ACC112 (cell line): Measurements from ENCODE around the gene NLRP2B.
"Not testable (repeated sequence)": the region's sequence is repeated elsewhere in the genome, so short reads cannot be mapped to it uniquely, and the experiment has no call there.

ENCODE experiments used
- H2AFZ ChIP-seq: fragments of 200-600 bp; sonication (generic); one replicate; pipeline ENCODE4 v1.6.0; 2017; ENCODE audit warnings: antibody characterized with exemption, low read length; ENCODE audit not compliant: unreplicated experiment
- H3K27ac ChIP-seq: fragments of 200-600 bp; sonication (generic); 2 replicates; pipeline ENCODE4 v1.5.1; 2014; ENCODE audit warnings: low read depth, mild to moderate bottlenecking, antibody characterized with exemption, low read length, moderate library complexity
- H3K27me3 ChIP-seq: fragments of 200-600 bp; sonication (generic); 2 replicates; pipeline ENCODE4 v1.6.1; 2014; ENCODE audit warnings: mild to moderate bottlenecking, antibody characterized with exemption, low read length, moderate library complexity, mixed read lengths; ENCODE audit not compliant: insufficient read depth
- H3K36me3 ChIP-seq: fragments of 200-600 bp; sonication (generic); 2 replicates; pipeline ENCODE4 v1.6.1; 2016; ENCODE audit warnings: mild to moderate bottlenecking, antibody characterized with exemption, low read length, moderate library complexity, mixed read lengths; ENCODE audit not compliant: insufficient read depth
- H3K4me1 ChIP-seq: fragments of 200-600 bp; sonication (generic); one replicate; pipeline ENCODE4 v1.6.1; 2016; ENCODE audit warnings: low read length, mixed read lengths; ENCODE audit not compliant: insufficient read depth, unreplicated experiment, control insufficient read depth
- H3K4me3 ChIP-seq: fragments of 200-600 bp; sonication (generic); 2 replicates; pipeline ENCODE4 v1.5.1; 2014; ENCODE audit warnings: mild to moderate bottlenecking, low read depth, low read length
- H3K79me2 ChIP-seq: fragments of 200-600 bp; sonication (generic); one replicate; pipeline ENCODE4 v1.6.0; 2016; ENCODE audit warnings: low read length; ENCODE audit not compliant: control insufficient read depth, unreplicated experiment, insufficient read depth

NLRP2B gene

DNA sequence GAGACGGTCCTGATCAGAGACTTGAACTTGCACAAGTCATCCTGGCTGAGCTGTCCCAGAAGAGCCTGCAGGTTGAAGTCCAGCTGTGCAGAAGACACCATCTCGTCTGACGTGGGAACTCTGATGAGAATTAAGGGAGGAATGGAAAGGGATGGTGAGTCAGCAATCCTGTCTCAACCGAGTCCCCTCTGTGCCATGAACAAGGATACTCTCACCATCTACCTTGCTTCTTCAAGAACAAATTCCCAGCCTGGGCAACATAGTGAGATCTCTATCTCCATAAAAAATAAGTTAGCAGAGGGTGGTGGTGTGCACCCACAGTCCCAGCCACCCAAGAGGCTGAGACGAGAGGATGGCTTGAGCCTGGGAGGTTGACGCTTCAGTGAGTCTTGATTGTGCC lies at the start of gene NLRP2B:
Gene NLRP2B, minus strand, starts transcription at position 101 of the 400 bp plus-strand sequence.
- H3K27ac ChIP-seq: no peak within 1 kb of the TSS
- no peaks in the 10 kb centered on the region for H3K4me1 ChIP-seq
- H3K27me3 ChIP-seq: no peaks in the 10 kb centered on the region
- no peak within 1 kb of the TSS for H2AFZ ChIP-seq
- no peaks in the 10 kb centered on the region for H3K79me2 ChIP-seq
- H3K4me3 ChIP-seq: no peak within 1 kb of the TSS
- no peaks in the 10 kb centered on the region for H3K36me3 ChIP-seq

DNA sequence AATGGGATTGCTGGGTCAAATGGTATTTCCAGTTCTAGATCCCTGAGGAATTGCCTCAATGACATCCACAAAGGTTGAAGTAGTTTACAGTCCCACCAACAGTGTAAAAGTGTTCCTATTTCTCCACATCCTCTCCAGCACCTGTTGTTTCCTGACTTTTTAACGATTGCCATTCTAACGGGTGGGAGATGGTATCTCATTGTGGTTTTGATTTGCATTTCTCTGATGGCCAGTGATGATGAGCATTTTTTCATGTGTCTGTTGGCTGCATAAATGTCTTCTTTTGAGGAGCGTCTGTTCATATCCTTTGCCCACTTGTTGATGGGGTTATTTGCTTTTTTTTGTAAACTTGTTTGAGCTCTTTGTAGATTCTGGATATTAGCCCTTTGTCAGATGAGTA lies 45.9 kb upstream of the NLRP2B start:
- H3K27me3 ChIP-seq, H3K27ac ChIP-seq, H3K79me2 ChIP-seq, H3K4me3 ChIP-seq, H3K4me1 ChIP-seq, H3K36me3 ChIP-seq, H2AFZ ChIP-seq: not testable (repeated sequence)

DNA sequence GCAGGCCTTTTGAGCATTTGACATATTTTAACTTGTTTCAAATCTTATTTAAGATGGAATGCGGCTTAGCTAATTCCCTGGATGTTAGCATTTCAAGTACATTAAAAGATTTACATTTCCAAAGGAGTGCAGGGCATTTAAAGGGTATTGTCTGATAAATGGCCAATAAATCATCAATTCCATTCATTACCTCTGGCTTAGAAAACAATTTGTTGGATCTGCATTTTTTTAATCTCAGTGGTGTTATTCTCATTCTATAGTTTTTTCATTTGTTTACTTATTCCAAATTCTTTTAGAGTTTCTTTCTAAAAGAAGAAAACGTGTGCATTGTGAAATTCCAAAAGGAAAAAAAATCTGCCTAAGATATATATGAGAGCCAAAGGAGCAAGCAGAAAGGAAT lies 1.3 kb upstream of the NLRP2B start:
- no peaks in the 10 kb centered on the region for H3K36me3 ChIP-seq
- no peaks in the 10 kb centered on the region for H3K79me2 ChIP-seq
- no peaks in the 10 kb centered on the region for H3K4me1 ChIP-seq
- no peaks in the 10 kb centered on the region for H3K27me3 ChIP-seq
- no peak overlapping the region for H2AFZ ChIP-seq
- no peak overlapping the region for H3K27ac ChIP-seq
- no peak overlapping the region for H3K4me3 ChIP-seq

DNA sequence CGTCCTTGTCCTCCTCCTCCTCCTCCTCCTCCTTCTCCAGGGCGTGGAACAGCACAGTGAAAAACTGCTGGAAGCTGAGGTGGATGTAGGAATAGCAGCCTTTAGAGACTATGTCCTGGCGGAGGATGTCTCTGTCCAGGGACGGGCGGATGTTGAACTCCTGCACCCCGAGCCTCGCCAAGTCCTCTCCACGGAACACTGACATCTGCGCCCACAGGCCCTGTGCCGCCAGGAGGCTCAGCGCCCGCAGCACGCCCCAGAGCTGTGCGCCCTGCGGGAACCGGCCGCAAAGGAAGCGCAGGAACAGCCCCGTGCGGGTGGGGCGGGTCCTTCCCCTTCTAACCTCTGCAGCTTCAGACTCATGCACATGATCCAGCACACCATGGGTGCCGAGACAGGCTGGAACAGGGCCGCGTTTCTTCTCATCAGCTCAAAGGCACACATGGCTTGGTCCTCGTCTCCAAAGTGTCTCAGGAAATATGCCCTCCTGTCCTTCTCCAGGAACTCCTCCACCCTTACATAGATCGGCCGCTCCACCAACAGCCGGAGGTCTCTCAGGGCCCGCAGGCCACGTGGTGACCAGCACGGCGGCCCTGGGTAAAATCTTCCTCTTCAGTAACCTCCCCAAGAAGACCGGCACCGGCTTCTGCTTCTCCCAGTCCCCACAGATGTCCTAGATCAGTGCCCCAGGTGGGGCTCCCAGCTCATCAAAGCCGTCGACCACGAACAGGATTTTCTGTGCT lies 1.2 kb downstream of the NLRP2B start:
- H2AFZ ChIP-seq: no peak overlapping the region
- no peak overlapping the region for H3K4me3 ChIP-seq
- H3K4me1 ChIP-seq: no peaks in the 10 kb centered on the region
- H3K79me2 ChIP-seq: no peaks in the 10 kb centered on the region
- no peaks in the 10 kb centered on the region for H3K27me3 ChIP-seq
- no peak overlapping the region for H3K27ac ChIP-seq
- no peaks in the 10 kb centered on the region for H3K36me3 ChIP-seq

DNA sequence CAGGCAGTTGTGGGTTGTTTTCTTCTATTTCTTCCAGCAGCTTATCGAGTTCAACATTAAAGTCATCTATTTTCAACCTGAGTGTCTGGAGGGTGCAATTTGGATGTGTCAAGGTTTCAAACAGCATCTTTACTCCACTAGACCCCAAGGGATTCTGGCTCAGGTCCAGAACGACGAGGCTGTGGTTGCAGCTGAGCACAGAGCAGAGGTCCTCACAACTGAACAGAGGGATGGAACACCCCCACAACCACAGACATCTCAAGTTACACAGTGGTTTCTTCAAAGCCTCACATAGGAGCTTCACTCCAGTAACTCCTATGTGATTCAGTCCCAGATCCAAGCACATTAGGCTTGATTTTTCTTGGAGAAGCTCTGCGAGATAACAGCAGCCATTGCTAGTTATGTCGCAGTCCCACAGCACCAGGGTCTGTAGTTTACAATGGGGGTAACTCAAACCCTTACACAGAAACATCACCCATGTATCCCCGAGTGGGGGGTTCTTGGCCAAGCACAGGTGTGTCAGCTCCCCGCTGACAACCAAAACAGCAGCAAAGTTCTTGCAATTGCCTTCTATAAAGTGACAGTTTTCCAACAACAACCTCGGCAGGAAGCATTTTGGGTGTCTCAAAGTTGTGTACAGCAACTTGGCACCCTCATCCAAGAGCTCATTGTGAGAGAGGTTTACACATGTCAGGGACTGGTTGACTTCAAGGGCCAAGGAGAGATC lies 2.8 kb downstream of the NLRP2B start:
- H3K27ac ChIP-seq: no peak overlapping the region
- no peaks in the 10 kb centered on the region for H3K4me1 ChIP-seq
- H2AFZ ChIP-seq: no peak overlapping the region
- no peaks in the 10 kb centered on the region for H3K79me2 ChIP-seq
- H3K4me3 ChIP-seq: no peak overlapping the region
- H3K36me3 ChIP-seq: no peaks in the 10 kb centered on the region
- no peaks in the 10 kb centered on the region for H3K27me3 ChIP-seq

DNA sequence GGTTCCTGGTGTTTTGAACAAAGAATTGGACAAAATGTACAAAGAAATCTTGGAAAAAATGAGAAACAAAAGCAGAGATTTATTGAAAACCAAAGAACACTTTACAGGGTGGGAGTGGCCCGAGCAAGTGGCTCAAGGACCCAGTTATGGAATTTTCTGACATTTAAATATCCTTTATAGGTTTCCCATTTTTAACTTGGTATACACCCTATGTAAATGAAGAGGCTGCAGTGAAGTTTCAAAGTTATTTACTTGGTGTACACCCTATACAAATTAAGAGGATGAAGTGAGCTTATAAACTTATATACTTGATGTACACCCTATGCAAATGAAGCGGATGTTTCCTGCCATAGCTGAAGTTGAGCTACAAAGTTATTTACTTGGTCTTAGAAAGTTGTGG lies 4.7 kb downstream of the NLRP2B start:
- H3K4me3 ChIP-seq: no peak overlapping the region
- H3K27me3 ChIP-seq: no peaks in the 10 kb centered on the region
- H2AFZ ChIP-seq: no peak overlapping the region
- H3K27ac ChIP-seq: no peak overlapping the region
- H3K4me1 ChIP-seq: no peaks in the 10 kb centered on the region
- H3K36me3 ChIP-seq: no peaks in the 10 kb centered on the region
- no peaks in the 10 kb centered on the region for H3K79me2 ChIP-seq

DNA sequence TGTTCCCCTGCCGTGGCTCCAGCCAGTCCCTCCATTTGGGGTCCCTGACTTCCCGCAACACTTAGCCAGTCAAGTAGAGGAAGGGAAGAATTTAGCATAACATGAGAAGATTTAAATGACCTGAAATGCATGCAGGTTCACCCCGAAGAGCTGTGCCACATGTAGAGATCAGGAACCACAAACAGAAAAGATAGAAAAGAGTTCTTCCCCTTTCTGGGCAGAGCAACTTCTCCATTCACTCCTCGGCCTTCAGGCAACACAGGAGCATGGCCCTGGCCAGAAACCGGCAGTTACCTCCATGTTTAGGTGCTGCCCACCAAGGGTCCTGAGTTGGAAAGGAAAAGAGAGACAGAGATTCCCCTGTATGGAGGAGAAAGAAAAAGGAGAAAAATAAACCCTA lies 5.2 kb downstream of the NLRP2B start:
- no peaks in the 10 kb centered on the region for H3K79me2 ChIP-seq
- no peak overlapping the region for H2AFZ ChIP-seq
- no peaks in the 10 kb centered on the region for H3K36me3 ChIP-seq
- no peak overlapping the region for H3K4me3 ChIP-seq
- no peak overlapping the region for H3K27ac ChIP-seq
- H3K27me3 ChIP-seq: no peaks in the 10 kb centered on the region
- no peaks in the 10 kb centered on the region for H3K4me1 ChIP-seq

DNA sequence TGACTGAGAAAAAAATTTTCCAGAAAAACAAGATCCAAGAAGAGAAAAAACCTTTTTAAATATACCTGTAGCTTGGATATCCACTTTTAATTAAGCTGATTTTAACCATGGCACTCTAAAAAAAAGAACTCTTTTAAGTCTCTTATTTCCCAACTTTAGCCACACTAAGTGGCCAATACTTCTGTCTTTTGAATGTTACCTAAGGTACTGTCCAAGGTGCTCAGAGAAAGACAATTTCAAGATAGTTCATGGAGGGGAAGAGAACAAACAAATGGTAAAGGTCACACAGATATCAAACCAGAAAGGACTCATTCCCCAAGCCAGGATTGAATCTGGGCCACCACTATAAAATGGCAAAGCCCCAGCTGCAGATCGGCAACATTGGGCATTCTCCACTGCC lies 10.1 kb downstream of the NLRP2B start:
- no peaks in the 10 kb centered on the region for H3K36me3 ChIP-seq
- no peaks in the 10 kb centered on the region for H3K4me1 ChIP-seq
- no peak overlapping the region for H3K4me3 ChIP-seq
- no peaks in the 10 kb centered on the region for H3K27me3 ChIP-seq
- H3K79me2 ChIP-seq: no peaks in the 10 kb centered on the region
- H2AFZ ChIP-seq: no peak overlapping the region
- no peak overlapping the region for H3K27ac ChIP-seq

DNA sequence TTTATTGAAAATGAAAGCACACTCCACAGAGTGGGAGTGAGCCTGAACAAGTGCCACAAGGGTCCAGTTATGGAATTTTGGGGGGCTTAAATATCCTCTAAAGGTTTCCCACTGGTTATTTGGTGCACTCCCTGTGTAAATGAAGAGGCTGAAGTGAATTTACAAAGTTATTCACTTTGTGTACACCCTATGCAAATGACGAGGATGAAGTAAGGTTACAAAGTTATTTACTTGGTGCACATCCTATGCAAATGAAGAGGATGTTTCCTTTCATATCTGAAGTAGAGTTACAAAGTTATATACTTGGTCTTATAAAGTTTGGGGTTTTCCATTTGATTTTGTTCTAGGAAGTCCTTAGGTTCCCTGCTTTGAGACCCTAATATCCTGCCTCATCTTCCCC lies 13.1 kb downstream of the NLRP2B start:
- no peak overlapping the region for H2AFZ ChIP-seq
- H3K27ac ChIP-seq: no peak overlapping the region
- no peaks in the 10 kb centered on the region for H3K4me1 ChIP-seq
- H3K79me2 ChIP-seq: no peaks in the 10 kb centered on the region
- no peaks in the 10 kb centered on the region for H3K36me3 ChIP-seq
- H3K4me3 ChIP-seq: no peak overlapping the region
- H3K27me3 ChIP-seq: no peaks in the 10 kb centered on the region

DNA sequence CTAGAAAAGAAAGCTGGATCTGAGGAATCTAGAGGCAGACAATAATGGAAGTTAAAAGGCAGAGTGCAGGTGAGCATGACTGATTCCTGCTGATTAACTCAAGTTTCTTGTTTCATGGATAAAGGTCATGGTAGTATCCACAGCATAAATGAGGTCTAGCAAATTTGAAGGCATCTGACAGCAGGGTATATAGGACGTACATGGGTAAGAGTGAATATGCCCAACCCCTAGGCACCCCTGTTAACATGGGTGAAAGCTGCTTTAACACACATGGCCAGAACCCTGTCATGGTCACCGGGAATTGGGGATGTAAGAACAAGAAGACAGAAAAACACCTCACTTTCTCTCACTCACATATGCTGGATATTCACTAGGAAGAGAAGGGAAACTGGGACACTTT lies 25.0 kb downstream of the NLRP2B start:
- Histone ChIP-seq H3K36me3 (no peaks in the 10 kb centered on the region), H3K27me3 (no peaks in the 10 kb centered on the region), H3K79me2 (no peaks in the 10 kb centered on the region), H3K4me1 (no peaks in the 10 kb centered on the region), H3K27ac (no peak overlapping the region), H3K4me3 (no peak overlapping the region), H2AFZ (no peak overlapping the region)

DNA sequence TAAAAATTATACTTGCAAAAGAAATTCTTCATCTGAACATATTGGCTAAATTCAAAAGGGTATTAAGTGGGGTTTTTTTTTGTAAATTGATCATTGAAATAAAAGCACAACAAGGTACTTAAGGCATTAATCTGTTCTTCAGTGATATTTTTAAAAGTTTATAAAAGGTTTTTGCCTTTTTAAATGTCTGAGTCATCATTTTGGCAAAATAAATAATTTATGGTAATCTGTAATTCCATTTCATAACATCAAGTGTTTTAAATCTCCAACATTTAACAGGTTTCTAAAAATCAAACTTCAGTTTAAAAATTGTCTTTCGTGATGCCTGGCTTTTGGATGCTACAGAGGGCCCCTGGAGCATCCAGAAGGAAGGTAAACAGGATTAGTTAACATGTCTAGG lies 27.4 kb downstream of the NLRP2B start:
- Histone ChIP-seq H3K4me3 (no peak overlapping the region), H3K36me3 (no peaks in the 10 kb centered on the region), H3K4me1 (no peaks in the 10 kb centered on the region), H3K79me2 (no peaks in the 10 kb centered on the region), H3K27me3 (no peaks in the 10 kb centered on the region), H3K27ac (no peak overlapping the region), H2AFZ (no peak overlapping the region)
